Uterus (tissue), 2 donors: ENCODE results near the gene RPS6KA2.

Source experiments
- CTCF ChIP-seq, 4 experiments: fragments of 200-600 bp in 2 of 4; fragments of 450-650 bp in 2 of 4; sonication (generic) in 2 of 4; IDR thresholded peaks; one replicate each; pipeline ENCODE4 v1.5.1; 2016 to 2019; ENCODE audit warnings: antibody characterized with exemption in 4 of 4, mild to moderate bottlenecking in 2 of 4, moderate library complexity in 1 of 4
- POLR2A ChIP-seq, 2 donors: fragments of 450-650 bp; IDR thresholded peaks; one replicate each; pipeline ENCODE4 v1.6.1; 2016; ENCODE audit warnings: antibody characterized with exemption in 2 of 2, mild to moderate bottlenecking in 1 of 2, moderate library complexity in 1 of 2

- TF ChIP-seq POLR2A (IDR thresholded peaks at IDR 0.05) = no peak
- TF ChIP-seq CTCF (IDR thresholded peaks at IDR 0.05) = no peak
Observed at GRCh38 chr6:166639921-166640320, 12.9 kb upstream of the RPS6KA2 start.
